ENCODE results near the gene SF3B1.

GRCh38 chr2:197426723-197427603, 7.9 kb downstream of the SF3B1 start:
- TF ChIP-seq REST (IDR thresholded peaks at IDR 0.05; ENCODE audit: insufficient read depth in 1 of 2, low read depth in 2 of 2, low read length in 2 of 2) (no peak), POLR2AphosphoS5 (IDR thresholded peaks at IDR 0.05; ENCODE audit: low read depth, low read length) (no peak), SIN3A (IDR thresholded peaks at IDR 0.05; ENCODE audit: borderline replicate concordance, insufficient read depth, low read length) (no peak), FOXP2 (optimal IDR thresholded peaks at IDR 0.05; ENCODE audit: borderline replicate concordance, extremely low read depth, extremely low read length, insufficient read depth) (no peak)
